GM23338 (cell line): ENCODE measurements around the gene GNB3. TPM values are rescaled to one million over a fixed set of nuclear protein-coding genes. Genes with fewer than 3 reads are reported as not detected.

ENCODE experiments used
- ATAC-seq: fragments of 200-7000 bp; cut with Tn5 transposase; 3 replicates; pipeline ENCODE4 v1.9.1; 2020
- DNase-seq: peaks from one replicate; pipeline ENCODE4 v3.0.0-alpha.2; 2015; ENCODE audit warnings: low spot score
- H2AFZ ChIP-seq: fragments of 200-600 bp; sonication (generic); 2 replicates; pipeline ENCODE4 v1.8.0; 2016; ENCODE audit warnings: antibody characterized with exemption, mild to moderate bottlenecking, moderate library complexity
- H3F3A ChIP-seq: fragments of 200-600 bp; sonication (generic); replicated peaks from 2 replicates; pipeline ENCODE4 v1.8.0; 2017; ENCODE audit warnings: antibody characterized with exemption, mixed run types, low read depth
- H3K27ac ChIP-seq: fragments of 200-600 bp; sonication (generic); 2 replicates; pipeline ENCODE4 v1.6.1; 2016; ENCODE audit warnings: low read depth
- H3K27me3 ChIP-seq: fragments of 200-600 bp; sonication (generic); 2 replicates; pipeline ENCODE4 v1.8.0; 2016; ENCODE audit warnings: mild to moderate bottlenecking, mixed run types, moderate library complexity; ENCODE audit not compliant: insufficient read depth
- H3K36me3 ChIP-seq: fragments of 200-600 bp; sonication (generic); 2 replicates; pipeline ENCODE4 v1.8.0; 2016; ENCODE audit warnings: mild to moderate bottlenecking; ENCODE audit not compliant: insufficient read depth
- H3K4me1 ChIP-seq: fragments of 200-600 bp; sonication (generic); 2 replicates; pipeline ENCODE4 v1.8.0; 2016; ENCODE audit warnings: mild to moderate bottlenecking, moderate library complexity; ENCODE audit not compliant: insufficient read depth
- H3K4me2 ChIP-seq: fragments of 200-600 bp; sonication (generic); 2 replicates; pipeline ENCODE4 v1.7.1; 2017; ENCODE audit warnings: mixed run types
- H3K4me3 ChIP-seq: fragments of 200-600 bp; sonication (generic); 2 replicates; pipeline ENCODE4 v1.6.1; 2016; ENCODE audit warnings: mixed run types
- H3K79me2 ChIP-seq: fragments of 200-600 bp; sonication (generic); replicated peaks from 2 replicates; pipeline ENCODE4 v1.8.0; 2017; ENCODE audit warnings: mild to moderate bottlenecking; ENCODE audit not compliant: insufficient read depth
- H3K9me2 ChIP-seq: fragments of 200-600 bp; sonication (generic); 2 replicates; pipeline ENCODE4 v1.8.0; 2017; ENCODE audit not compliant: insufficient read depth
- H4K20me1 ChIP-seq: fragments of 200-600 bp; sonication (generic); replicated peaks from 2 replicates; pipeline ENCODE4 v1.8.0; 2017; ENCODE audit warnings: mild to moderate bottlenecking; ENCODE audit not compliant: insufficient read depth
- H3K27ac Mint-ChIP-seq: 2 replicates; pipeline ENCODE4 v1.8.0; 2020; ENCODE audit warnings: inconsistent platforms, mild to moderate bottlenecking, moderate library complexity, mixed read lengths
- H3K27me3 Mint-ChIP-seq: 3 replicates; pipeline ENCODE4 v1.8.0; 2022; ENCODE audit warnings: low read depth, mild to moderate bottlenecking, moderate library complexity, mixed read lengths, inconsistent platforms; ENCODE audit not compliant: insufficient read depth, poor library complexity
- H3K36me3 Mint-ChIP-seq: 3 replicates; pipeline ENCODE4 v1.8.0; 2021; ENCODE audit warnings: low read depth, mild to moderate bottlenecking, inconsistent platforms, moderate library complexity, mixed read lengths
- H3K4me1 Mint-ChIP-seq: 3 replicates; pipeline ENCODE4 v1.8.0; 2020; ENCODE audit warnings: mild to moderate bottlenecking, inconsistent platforms, mixed read lengths
- H3K4me3 Mint-ChIP-seq: 3 replicates; pipeline ENCODE4 v1.8.0; 2021; ENCODE audit warnings: moderate library complexity, mild to moderate bottlenecking, inconsistent platforms, mixed read lengths
- H3K9me3 Mint-ChIP-seq: 3 replicates; pipeline ENCODE4 v1.8.0; 2020; ENCODE audit warnings: moderate library complexity, mild to moderate bottlenecking, inconsistent platforms, mixed read lengths
- CREB1 ChIP-seq: fragments of 250-450 bp; sonication (Bioruptor Pico); IDR thresholded peaks from 2 replicates; pipeline ENCODE4 v1.5.0; 2020; ENCODE audit warnings: low read depth, mild to moderate bottlenecking, moderate library complexity
- EZH2 ChIP-seq: fragments of 200-600 bp; sonication (generic); IDR thresholded peaks from one replicate; pipeline ENCODE4 v1.8.0; 2017; ENCODE audit warnings: antibody characterized with exemption, mild to moderate bottlenecking, low read depth; ENCODE audit not compliant: unreplicated experiment
- NANOG ChIP-seq: IDR thresholded peaks from 2 replicates; pipeline ENCODE4 v1.6.1; 2016; ENCODE audit warnings: antibody characterized with exemption, borderline replicate concordance
- POLR2AphosphoS5 ChIP-seq: IDR thresholded peaks from 2 replicates; pipeline ENCODE4 v1.6.1; 2016; ENCODE audit warnings: antibody characterized with exemption, low read depth
- STAT1 ChIP-seq: IDR thresholded peaks from one replicate; pipeline ENCODE4 v1.6.1; 2016; ENCODE audit warnings: antibody characterized with exemption; ENCODE audit not compliant: unreplicated experiment
- ZNF114 ChIP-seq: fragments of 250-450 bp; sonication (Bioruptor Pico); IDR thresholded peaks from 2 replicates; pipeline ENCODE4 v1.5.0; 2020; ENCODE audit warnings: mild to moderate bottlenecking, moderate library complexity
- ZNF331 ChIP-seq: fragments of 250-450 bp; sonication (Bioruptor Pico); IDR thresholded peaks from 2 replicates; pipeline ENCODE4 v1.5.0; 2020; ENCODE audit warnings: low read depth, mild to moderate bottlenecking, moderate library complexity
- polyA plus RNA-seq: library from polyadenylated mRNA; unstranded; fragments of >200 nt; fragmentation: Nextera tagmentation; extraction: Ambion mirVana; gene quantifications from 2 replicates; pipeline ENCODE4 v1.2.1, GENCODE V29; 2016
- total RNA-seq: library from RNA; depleted of rRNA; stranded (reverse); fragments of >200 nt; shearing (Covaris generic); gene quantifications from 2 replicates; pipeline ENCODE4 v1.2.3, GENCODE V29; 2014
- TF ChIP-seq, protein P1 (sequence below), 2 experiments: fragments of 200-600 bp in 1 of 2; sonication (generic) in 1 of 2; conservative IDR thresholded peaks; 2 replicates each; pipeline versions ENCODE4 v1.5.1 to v1.6.1; 2016 to 2017; ENCODE audit warnings: antibody characterized with exemption in 2 of 2, low read depth in 2 of 2, mild to moderate bottlenecking in 2 of 2, moderate library complexity in 1 of 2
- TF ChIP-seq, protein P2 (sequence below): IDR thresholded peaks from one replicate; pipeline ENCODE4 v1.6.1; 2018; ENCODE audit warnings: antibody characterized with exemption; ENCODE audit not compliant: unreplicated experiment
- TF ChIP-seq, protein P3 (sequence below): fragments of 250-450 bp; sonication (Bioruptor Pico); IDR thresholded peaks from 2 replicates; pipeline ENCODE4 v1.5.0; 2020; ENCODE audit warnings: mild to moderate bottlenecking, moderate library complexity
- TF ChIP-seq, protein P4 (sequence below): IDR thresholded peaks from 2 replicates; pipeline ENCODE4 v1.6.1; 2016; ENCODE audit warnings: antibody characterized with exemption

GNB3 gene
- total and polyA plus RNA-seq, 2 experiments from 2014 or later, result 5.4 to 8.2 TPM

GRCh38 chr12:6824085-6824775, 16.5 kb upstream of the GNB3 start:
- TF ChIP-seq, protein P1, sequence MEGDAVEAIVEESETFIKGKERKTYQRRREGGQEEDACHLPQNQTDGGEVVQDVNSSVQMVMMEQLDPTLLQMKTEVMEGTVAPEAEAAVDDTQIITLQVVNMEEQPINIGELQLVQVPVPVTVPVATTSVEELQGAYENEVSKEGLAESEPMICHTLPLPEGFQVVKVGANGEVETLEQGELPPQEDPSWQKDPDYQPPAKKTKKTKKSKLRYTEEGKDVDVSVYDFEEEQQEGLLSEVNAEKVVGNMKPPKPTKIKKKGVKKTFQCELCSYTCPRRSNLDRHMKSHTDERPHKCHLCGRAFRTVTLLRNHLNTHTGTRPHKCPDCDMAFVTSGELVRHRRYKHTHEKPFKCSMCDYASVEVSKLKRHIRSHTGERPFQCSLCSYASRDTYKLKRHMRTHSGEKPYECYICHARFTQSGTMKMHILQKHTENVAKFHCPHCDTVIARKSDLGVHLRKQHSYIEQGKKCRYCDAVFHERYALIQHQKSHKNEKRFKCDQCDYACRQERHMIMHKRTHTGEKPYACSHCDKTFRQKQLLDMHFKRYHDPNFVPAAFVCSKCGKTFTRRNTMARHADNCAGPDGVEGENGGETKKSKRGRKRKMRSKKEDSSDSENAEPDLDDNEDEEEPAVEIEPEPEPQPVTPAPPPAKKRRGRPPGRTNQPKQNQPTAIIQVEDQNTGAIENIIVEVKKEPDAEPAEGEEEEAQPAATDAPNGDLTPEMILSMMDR (conservative IDR thresholded peaks at IDR 0.05; ENCODE audit: low read depth in 2 of 2), result no peak; a peak in 1 of 4 replicates
- TF ChIP-seq, protein P2, sequence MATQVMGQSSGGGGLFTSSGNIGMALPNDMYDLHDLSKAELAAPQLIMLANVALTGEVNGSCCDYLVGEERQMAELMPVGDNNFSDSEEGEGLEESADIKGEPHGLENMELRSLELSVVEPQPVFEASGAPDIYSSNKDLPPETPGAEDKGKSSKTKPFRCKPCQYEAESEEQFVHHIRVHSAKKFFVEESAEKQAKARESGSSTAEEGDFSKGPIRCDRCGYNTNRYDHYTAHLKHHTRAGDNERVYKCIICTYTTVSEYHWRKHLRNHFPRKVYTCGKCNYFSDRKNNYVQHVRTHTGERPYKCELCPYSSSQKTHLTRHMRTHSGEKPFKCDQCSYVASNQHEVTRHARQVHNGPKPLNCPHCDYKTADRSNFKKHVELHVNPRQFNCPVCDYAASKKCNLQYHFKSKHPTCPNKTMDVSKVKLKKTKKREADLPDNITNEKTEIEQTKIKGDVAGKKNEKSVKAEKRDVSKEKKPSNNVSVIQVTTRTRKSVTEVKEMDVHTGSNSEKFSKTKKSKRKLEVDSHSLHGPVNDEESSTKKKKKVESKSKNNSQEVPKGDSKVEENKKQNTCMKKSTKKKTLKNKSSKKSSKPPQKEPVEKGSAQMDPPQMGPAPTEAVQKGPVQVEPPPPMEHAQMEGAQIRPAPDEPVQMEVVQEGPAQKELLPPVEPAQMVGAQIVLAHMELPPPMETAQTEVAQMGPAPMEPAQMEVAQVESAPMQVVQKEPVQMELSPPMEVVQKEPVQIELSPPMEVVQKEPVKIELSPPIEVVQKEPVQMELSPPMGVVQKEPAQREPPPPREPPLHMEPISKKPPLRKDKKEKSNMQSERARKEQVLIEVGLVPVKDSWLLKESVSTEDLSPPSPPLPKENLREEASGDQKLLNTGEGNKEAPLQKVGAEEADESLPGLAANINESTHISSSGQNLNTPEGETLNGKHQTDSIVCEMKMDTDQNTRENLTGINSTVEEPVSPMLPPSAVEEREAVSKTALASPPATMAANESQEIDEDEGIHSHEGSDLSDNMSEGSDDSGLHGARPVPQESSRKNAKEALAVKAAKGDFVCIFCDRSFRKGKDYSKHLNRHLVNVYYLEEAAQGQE, result no peak
- TF ChIP-seq, protein P3, sequence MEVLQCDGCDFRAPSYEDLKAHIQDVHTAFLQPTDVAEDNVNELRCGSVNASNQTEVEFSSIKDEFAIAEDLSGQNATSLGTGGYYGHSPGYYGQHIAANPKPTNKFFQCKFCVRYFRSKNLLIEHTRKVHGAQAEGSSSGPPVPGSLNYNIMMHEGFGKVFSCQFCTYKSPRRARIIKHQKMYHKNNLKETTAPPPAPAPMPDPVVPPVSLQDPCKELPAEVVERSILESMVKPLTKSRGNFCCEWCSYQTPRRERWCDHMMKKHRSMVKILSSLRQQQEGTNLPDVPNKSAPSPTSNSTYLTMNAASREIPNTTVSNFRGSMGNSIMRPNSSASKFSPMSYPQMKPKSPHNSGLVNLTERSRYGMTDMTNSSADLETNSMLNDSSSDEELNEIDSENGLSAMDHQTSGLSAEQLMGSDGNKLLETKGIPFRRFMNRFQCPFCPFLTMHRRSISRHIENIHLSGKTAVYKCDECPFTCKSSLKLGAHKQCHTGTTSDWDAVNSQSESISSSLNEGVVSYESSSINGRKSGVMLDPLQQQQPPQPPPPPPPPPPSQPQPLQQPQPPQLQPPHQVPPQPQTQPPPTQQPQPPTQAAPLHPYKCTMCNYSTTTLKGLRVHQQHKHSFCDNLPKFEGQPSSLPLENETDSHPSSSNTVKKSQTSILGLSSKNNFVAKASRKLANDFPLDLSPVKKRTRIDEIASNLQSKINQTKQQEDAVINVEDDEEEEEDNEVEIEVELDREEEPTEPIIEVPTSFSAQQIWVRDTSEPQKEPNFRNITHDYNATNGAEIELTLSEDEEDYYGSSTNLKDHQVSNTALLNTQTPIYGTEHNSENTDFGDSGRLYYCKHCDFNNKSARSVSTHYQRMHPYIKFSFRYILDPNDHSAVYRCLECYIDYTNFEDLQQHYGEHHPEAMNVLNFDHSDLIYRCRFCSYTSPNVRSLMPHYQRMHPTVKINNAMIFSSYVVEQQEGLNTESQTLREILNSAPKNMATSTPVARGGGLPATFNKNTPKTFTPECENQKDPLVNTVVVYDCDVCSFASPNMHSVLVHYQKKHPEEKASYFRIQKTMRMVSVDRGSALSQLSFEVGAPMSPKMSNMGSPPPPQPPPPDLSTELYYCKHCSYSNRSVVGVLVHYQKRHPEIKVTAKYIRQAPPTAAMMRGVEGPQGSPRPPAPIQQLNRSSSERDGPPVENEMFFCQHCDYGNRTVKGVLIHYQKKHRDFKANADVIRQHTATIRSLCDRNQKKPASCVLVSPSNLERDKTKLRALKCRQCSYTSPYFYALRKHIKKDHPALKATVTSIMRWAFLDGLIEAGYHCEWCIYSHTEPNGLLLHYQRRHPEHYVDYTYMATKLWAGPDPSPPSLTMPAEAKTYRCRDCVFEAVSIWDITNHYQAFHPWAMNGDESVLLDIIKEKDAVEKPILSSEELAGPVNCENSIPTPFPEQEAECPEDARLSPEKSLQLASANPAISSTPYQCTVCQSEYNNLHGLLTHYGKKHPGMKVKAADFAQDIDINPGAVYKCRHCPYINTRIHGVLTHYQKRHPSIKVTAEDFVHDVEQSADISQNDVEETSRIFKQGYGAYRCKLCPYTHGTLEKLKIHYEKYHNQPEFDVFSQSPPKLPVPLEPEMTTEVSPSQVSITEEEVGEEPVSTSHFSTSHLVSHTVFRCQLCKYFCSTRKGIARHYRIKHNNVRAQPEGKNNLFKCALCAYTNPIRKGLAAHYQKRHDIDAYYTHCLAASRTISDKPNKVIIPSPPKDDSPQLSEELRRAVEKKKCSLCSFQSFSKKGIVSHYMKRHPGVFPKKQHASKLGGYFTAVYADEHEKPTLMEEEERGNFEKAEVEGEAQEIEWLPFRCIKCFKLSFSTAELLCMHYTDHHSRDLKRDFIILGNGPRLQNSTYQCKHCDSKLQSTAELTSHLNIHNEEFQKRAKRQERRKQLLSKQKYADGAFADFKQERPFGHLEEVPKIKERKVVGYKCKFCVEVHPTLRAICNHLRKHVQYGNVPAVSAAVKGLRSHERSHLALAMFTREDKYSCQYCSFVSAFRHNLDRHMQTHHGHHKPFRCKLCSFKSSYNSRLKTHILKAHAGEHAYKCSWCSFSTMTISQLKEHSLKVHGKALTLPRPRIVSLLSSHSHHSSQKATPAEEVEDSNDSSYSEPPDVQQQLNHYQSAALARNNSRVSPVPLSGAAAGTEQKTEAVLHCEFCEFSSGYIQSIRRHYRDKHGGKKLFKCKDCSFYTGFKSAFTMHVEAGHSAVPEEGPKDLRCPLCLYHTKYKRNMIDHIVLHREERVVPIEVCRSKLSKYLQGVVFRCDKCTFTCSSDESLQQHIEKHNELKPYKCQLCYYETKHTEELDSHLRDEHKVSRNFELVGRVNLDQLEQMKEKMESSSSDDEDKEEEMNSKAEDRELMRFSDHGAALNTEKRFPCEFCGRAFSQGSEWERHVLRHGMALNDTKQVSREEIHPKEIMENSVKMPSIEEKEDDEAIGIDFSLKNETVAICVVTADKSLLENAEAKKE (CRISPR knock-in tag), result no peak
- TF ChIP-seq EZH2 (no peak), ZNF331 (CRISPR knock-in tag) (no peak), NANOG (no peak), STAT1 (no peak), ZNF114 (CRISPR knock-in tag) (no peak), POLR2AphosphoS5 (no peak), CREB1 (no peak)
- TF ChIP-seq, protein P4, sequence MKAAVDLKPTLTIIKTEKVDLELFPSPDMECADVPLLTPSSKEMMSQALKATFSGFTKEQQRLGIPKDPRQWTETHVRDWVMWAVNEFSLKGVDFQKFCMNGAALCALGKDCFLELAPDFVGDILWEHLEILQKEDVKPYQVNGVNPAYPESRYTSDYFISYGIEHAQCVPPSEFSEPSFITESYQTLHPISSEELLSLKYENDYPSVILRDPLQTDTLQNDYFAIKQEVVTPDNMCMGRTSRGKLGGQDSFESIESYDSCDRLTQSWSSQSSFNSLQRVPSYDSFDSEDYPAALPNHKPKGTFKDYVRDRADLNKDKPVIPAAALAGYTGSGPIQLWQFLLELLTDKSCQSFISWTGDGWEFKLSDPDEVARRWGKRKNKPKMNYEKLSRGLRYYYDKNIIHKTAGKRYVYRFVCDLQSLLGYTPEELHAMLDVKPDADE, result no peak
- H3K79me2 ChIP-seq, result no peaks in the 10 kb centered on the region
- H3K36me3 Mint-ChIP-seq, result peaks cover 7% of the 10 kb centered on the region; the same call in 2 of the 3 replicates
- no peak overlapping the region for H3K27ac Mint-ChIP-seq
- no peak overlapping the region; the same call in 2 of the 3 replicates for H3K4me3 Mint-ChIP-seq
- peaks cover 49% of the 10 kb centered on the region for H3K4me1 ChIP-seq
- H3F3A ChIP-seq, result peaks cover 21% of the 10 kb centered on the region
- no peak overlapping the region for H3K27ac ChIP-seq
- no peaks in the 10 kb centered on the region for H3K9me2 ChIP-seq
- H2AFZ ChIP-seq, result no peak overlapping the region
- no peaks in the 10 kb centered on the region for H3K9me3 Mint-ChIP-seq
- H4K20me1 ChIP-seq, result no peaks in the 10 kb centered on the region
- H3K4me1 Mint-ChIP-seq, result peaks cover 65% of the 10 kb centered on the region
- no peak overlapping the region for H3K4me2 ChIP-seq
- DNase-seq (no peak), ATAC-seq (no peak)
- no peak overlapping the region for H3K4me3 ChIP-seq
- H3K27me3 Mint-ChIP-seq, result peaks cover 35% of the 10 kb centered on the region
- H3K27me3 ChIP-seq, result peaks cover 57% of the 10 kb centered on the region
- H3K36me3 ChIP-seq, result no peaks in the 10 kb centered on the region
